Lower leg skin (tissue), 3 donors: ENCODE measurements around the gene RASGEF1B.

Experiments used
- CTCF ChIP-seq, 3 donors: fragments of 450-650 bp; IDR thresholded peaks; one replicate each; pipeline ENCODE4 v1.5.1; 2016; ENCODE audit warnings: antibody characterized with exemption in 3 of 3, mild to moderate bottlenecking in 3 of 3, moderate library complexity in 2 of 3
- POLR2A ChIP-seq, 2 donors: fragments of 450-650 bp; IDR thresholded peaks; one replicate each; pipeline ENCODE4 v1.6.1; 2016 to 2017; ENCODE audit warnings: antibody characterized with exemption in 2 of 2, mild to moderate bottlenecking in 1 of 2, moderate library complexity in 1 of 2

GRCh38 chr4:81424336-81424735, 47.4 kb downstream of the RASGEF1B start:
- TF ChIP-seq CTCF (IDR thresholded peaks at IDR 0.05) (no peak), POLR2A (IDR thresholded peaks at IDR 0.05) (no peak)
